ENCODE measurements around the gene CFD.

DNA sequence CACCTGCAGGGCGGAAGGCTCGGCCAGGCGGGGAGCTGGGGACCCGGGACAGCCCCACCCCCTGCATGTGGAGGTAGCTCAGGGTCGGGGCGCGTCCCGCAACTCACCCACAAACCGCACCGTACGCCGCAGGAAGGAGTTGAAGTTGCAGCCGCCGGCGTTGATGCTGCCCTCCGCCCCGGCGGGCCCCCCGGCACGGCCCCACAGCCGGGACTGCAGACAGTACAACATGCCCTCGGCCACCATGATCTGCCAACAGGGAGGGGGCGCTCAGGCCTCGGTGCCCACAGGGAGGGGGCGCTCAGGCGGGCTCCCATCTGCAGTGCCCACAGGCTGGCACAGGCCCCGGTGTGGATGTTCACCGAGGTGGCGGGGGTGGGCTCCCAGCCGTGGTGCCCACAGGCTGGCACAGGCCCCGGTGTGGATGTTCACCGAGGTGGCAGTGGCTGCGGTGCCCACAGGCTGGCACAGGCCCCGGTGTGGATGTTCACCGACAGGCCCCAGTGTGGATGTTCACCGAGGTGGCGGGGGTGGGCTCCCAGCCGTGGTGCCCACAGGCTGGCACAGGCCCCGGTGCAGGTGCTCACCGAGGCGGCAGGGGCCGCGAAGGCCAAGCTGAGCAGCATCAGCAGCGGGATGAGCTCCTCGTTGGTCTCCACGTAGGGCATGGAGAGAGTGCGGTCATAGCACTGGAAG lies 44.2 kb upstream of the CFD start:
- TF ChIP-seq CTCF (optimal IDR thresholded peaks at IDR 0.05 in 1 of 3, IDR thresholded peaks at IDR 0.05 in 1 of 3, conservative IDR thresholded peaks at IDR 0.05 in 1 of 3; ENCODE audit: extremely low read depth in 1 of 3, insufficient read depth in 2 of 3, low read length in 3 of 3) (no peak), EZH2 (IDR thresholded peaks at IDR 0.05; ENCODE audit: low read length) (no peak)
